Fibroblast of lung (primary cell): ENCODE data around the gene CHD5. TPM values are rescaled to one million over a fixed set of nuclear protein-coding genes. Genes with fewer than 3 reads are reported as not detected.

Source experiments
- DNase-seq, 2 donors: peaks; one replicate each; pipeline versions ENCODE4 v3.0.0 to v3.0.0-alpha.2; 2010; ENCODE audit warnings: low read depth in 2 of 2
- H2AFZ ChIP-seq: 2 replicates; pipeline ENCODE4 v1.5.1; 2012; ENCODE audit warnings: low read length, control low read depth, inconsistent platforms
- H3K27ac ChIP-seq: 2 replicates; pipeline ENCODE4 v1.5.1; 2011; ENCODE audit warnings: low read length, control low read depth; ENCODE audit not compliant: insufficient read depth
- H3K27me3 ChIP-seq: 2 replicates; pipeline ENCODE4 v1.5.1; 2011; ENCODE audit warnings: mild to moderate bottlenecking, low read length; ENCODE audit not compliant: control insufficient read depth, insufficient read depth
- H3K36me3 ChIP-seq: 2 replicates; pipeline ENCODE4 v1.5.1; 2011; ENCODE audit warnings: low read length; ENCODE audit not compliant: control insufficient read depth, insufficient read depth
- H3K4me1 ChIP-seq: 2 replicates; pipeline ENCODE4 v1.5.1; 2011; ENCODE audit warnings: low read length; ENCODE audit not compliant: control insufficient read depth, insufficient read depth; ENCODE audit errors: extremely low read depth
- H3K4me2 ChIP-seq: 2 replicates; pipeline ENCODE4 v1.5.1; 2011; ENCODE audit warnings: low read length, control low read depth; ENCODE audit not compliant: insufficient read depth; ENCODE audit errors: extremely low read depth
- H3K4me3 ChIP-seq, 4 experiments: fragments of 200-600 bp in 1 of 4; sonication (generic) in 1 of 4; replicated peaks in 1 of 4; 2 replicates each; pipeline ENCODE4 v1.5.1; 2011 to 2016; ENCODE audit warnings: low read length in 4 of 4, low read depth in 3 of 4, mild to moderate bottlenecking in 3 of 4, control low read depth in 2 of 4, inconsistent platforms in 1 of 4, mixed read lengths in 1 of 4; ENCODE audit not compliant: insufficient read depth in 1 of 4; ENCODE audit errors: control extremely low read depth in 1 of 4
- H3K79me2 ChIP-seq: 2 replicates; pipeline ENCODE4 v1.5.1; 2012; ENCODE audit warnings: mild to moderate bottlenecking, low read length, inconsistent platforms; ENCODE audit not compliant: control insufficient read depth, insufficient read depth
- H3K9ac ChIP-seq: 2 replicates; pipeline ENCODE4 v1.5.1; 2011; ENCODE audit warnings: mild to moderate bottlenecking, low read length, control low read depth; ENCODE audit not compliant: insufficient read depth
- H3K9me3 ChIP-seq: 2 replicates; pipeline ENCODE4 v1.5.1; 2012; ENCODE audit warnings: low read depth, low read length; ENCODE audit not compliant: control insufficient read depth, insufficient read depth
- H4K20me1 ChIP-seq: 2 replicates; pipeline ENCODE4 v1.5.1; 2011; ENCODE audit warnings: low read length; ENCODE audit not compliant: control insufficient read depth, insufficient read depth; ENCODE audit errors: extremely low read depth
- EZH2 ChIP-seq: IDR thresholded peaks from 2 replicates; pipeline ENCODE4 v1.5.1; 2012; ENCODE audit warnings: low read length, control low read depth, mild to moderate bottlenecking; ENCODE audit errors: missing control alignments
- polyA plus RNA-seq, 2 donors: library from polyadenylated mRNA; depleted of rRNA in 1 of 2; stranded (reverse) in 1 of 2; unstranded in 1 of 2; fragments of >200 nt; gene quantifications; 2 replicates each; pipeline ENCODE4 v1.2.1, GENCODE V29; 2011 to 2012; ENCODE audit warnings: missing spikeins in 1 of 2
- total RNA-seq: library from RNA; depleted of rRNA; stranded (reverse); fragments of >200 nt; gene quantifications from 2 replicates; pipeline ENCODE4 v1.2.1, GENCODE V29; 2014
- TF ChIP-seq, protein P1 (sequence below), 2 donors: IDR thresholded peaks in 1 of 2; conservative IDR thresholded peaks in 1 of 2; 1 replicate in 1 of 2; 2 replicates in 1 of 2; pipeline ENCODE4 v1.5.1; 2011 to 2012; ENCODE audit warnings: low read length in 2 of 2, control low read depth in 1 of 2, inconsistent platforms in 1 of 2, low read depth in 1 of 2, mild to moderate bottlenecking in 1 of 2

CHD5 gene
- total and polyA plus RNA-seq, 2 donors (not counting 1 experiment from before 2014, with no cell fraction given), result under 0.01 to 0.01 TPM

DNA sequence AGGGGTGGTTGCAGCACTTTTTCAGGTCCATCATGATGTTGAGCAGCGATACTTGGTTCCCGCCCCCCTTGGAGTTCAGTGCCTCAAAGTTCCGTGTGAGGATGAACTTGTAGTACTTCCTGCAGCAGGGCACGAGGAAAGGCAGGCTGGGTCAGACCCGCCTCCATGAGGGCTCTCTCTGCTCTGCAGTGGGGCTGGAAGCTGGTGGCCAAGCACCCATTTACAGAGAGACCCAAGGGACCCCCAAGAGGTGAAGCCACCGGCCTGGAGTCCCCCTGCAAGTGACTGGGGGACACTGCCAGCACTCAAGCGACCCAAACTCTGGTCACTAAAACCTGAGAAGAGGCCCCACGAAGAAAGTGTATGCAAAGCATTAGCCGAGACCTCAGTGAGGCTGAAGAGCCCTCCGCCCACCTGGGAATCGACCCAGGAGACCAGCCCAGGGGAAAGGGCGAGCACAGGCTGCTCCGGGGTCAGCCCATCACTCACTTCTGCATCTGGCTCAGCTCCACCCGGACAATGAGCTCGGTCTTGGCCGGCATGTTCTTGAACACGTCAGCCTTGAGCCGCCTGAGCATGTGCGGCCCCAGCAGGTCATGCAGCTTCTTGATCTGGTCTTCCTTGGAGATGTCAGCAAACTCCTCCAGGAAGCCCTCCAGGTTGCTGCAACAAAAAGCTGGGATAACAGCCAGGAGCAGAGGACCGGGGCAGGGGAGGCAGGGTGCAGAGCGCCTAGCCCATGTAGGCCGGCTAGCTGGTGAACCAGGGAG, 45.2 kb downstream of the CHD5 start:
- no peaks in the 10 kb centered on the region for H3K9me3 ChIP-seq
- H4K20me1 ChIP-seq, result no peaks in the 10 kb centered on the region
- H3K27me3 ChIP-seq, result no peaks in the 10 kb centered on the region
- H3K79me2 ChIP-seq, result no peaks in the 10 kb centered on the region
- no peaks in the 10 kb centered on the region for H3K4me1 ChIP-seq
- no peak overlapping the region for H3K9ac ChIP-seq
- DNase-seq, result no peak
- H3K4me2 ChIP-seq, result no peak overlapping the region
- H2AFZ ChIP-seq, result no peak overlapping the region
- H3K4me3 ChIP-seq, result no peak overlapping the region
- TF ChIP-seq EZH2, result no peak
- TF ChIP-seq, protein P1, sequence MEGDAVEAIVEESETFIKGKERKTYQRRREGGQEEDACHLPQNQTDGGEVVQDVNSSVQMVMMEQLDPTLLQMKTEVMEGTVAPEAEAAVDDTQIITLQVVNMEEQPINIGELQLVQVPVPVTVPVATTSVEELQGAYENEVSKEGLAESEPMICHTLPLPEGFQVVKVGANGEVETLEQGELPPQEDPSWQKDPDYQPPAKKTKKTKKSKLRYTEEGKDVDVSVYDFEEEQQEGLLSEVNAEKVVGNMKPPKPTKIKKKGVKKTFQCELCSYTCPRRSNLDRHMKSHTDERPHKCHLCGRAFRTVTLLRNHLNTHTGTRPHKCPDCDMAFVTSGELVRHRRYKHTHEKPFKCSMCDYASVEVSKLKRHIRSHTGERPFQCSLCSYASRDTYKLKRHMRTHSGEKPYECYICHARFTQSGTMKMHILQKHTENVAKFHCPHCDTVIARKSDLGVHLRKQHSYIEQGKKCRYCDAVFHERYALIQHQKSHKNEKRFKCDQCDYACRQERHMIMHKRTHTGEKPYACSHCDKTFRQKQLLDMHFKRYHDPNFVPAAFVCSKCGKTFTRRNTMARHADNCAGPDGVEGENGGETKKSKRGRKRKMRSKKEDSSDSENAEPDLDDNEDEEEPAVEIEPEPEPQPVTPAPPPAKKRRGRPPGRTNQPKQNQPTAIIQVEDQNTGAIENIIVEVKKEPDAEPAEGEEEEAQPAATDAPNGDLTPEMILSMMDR (conservative IDR thresholded peaks at IDR 0.05 in 1 of 2, IDR thresholded peaks at IDR 0.05 in 1 of 2; ENCODE audit: low read depth in 1 of 2, low read length in 2 of 2), result no peak
- H3K36me3 ChIP-seq, result no peaks in the 10 kb centered on the region
- no peak overlapping the region for H3K27ac ChIP-seq

DNA sequence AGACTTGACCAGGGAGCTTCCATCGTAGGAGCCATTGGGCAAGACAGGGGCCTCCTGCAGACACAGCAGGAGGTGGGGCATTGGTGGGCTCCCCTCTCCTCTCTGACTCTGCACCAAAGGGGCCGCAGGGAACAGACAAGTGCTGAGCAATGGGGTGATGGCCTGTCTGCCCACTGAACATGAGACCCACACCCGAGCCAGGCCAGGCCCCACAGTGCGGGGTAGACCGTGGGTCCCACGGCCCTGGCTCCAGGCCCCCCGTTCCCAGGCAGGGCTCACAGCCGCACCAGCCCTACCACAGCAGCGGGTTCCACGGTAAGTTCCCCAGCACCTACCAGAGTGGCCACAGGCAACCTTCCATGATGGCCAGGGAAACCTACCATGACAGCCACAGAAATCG, 45.9 kb downstream of the CHD5 start:
- Histone ChIP-seq H3K27me3 (no peaks in the 10 kb centered on the region), H3K9me3 (no peaks in the 10 kb centered on the region), H3K79me2 (no peaks in the 10 kb centered on the region), H2AFZ (no peak overlapping the region), H4K20me1 (no peaks in the 10 kb centered on the region), H3K4me1 (no peaks in the 10 kb centered on the region), H3K27ac (no peak overlapping the region), H3K9ac (no peak overlapping the region), H3K4me3 (no peak overlapping the region), H3K36me3 (no peaks in the 10 kb centered on the region), H3K4me2 (no peak overlapping the region)
- TF ChIP-seq EZH2, result no peak
- TF ChIP-seq, protein P1 (conservative IDR thresholded peaks at IDR 0.05 in 1 of 2, IDR thresholded peaks at IDR 0.05 in 1 of 2; ENCODE audit: low read depth in 1 of 2, low read length in 2 of 2), result no peak
- DNase-seq, result no peak

DNA sequence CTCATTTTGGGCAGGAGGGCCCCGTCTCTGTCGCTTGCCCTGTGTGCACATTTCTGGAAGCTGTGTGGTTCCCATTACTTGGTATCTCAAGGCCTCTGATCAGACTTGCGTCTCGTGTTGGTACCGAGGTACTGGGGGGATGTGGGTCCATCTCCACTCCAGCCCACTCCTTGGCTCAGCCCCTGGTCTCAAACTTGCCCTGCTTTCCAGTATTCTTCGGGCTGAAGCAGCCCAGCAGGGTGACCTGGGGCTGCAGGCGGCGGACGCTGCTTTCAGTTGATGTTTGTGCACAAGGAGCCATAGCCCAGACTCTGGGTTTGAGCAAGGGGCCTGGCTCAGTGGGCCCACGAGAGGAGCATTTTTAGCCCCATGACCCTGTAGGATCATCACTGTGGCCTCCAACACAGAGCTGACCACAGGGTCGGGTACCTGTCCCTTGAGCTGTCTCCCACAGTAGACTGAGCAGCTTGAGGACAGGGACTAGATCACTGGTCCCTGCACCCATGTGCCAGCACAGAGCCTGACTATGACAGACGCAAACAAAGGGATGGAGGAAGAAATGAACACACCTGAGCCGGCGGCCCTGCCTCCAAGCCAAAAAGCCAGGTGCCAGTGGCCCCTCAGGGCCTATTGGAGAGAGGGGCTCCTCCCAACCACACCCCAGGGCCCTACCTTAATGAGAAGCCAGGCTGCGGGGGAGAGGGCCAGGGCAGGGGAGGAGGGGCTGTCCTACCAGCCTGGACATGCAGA, 46.8 kb downstream of the CHD5 start:
- Histone ChIP-seq H4K20me1 (no peaks in the 10 kb centered on the region), H3K4me3 (no peak overlapping the region), H3K27me3 (no peaks in the 10 kb centered on the region), H3K9ac (no peak overlapping the region), H3K4me2 (no peak overlapping the region), H3K79me2 (no peaks in the 10 kb centered on the region), H3K9me3 (no peaks in the 10 kb centered on the region), H3K4me1 (no peaks in the 10 kb centered on the region), H2AFZ (no peak overlapping the region), H3K27ac (no peak overlapping the region), H3K36me3 (no peaks in the 10 kb centered on the region)
- no peak for TF ChIP-seq EZH2
- TF ChIP-seq, protein P1 (conservative IDR thresholded peaks at IDR 0.05 in 1 of 2, IDR thresholded peaks at IDR 0.05 in 1 of 2; ENCODE audit: low read depth in 1 of 2, low read length in 2 of 2), result no peak
- DNase-seq, result no peak
